Psoas muscle (tissue), 8 donors: ENCODE measurements around the gene TUBB8. TPM values are rescaled to one million over a fixed set of nuclear protein-coding genes. Genes with fewer than 3 reads are reported as not detected.

Experiments
- ATAC-seq, 4 donors: fragments of 200-7000 bp; cut with Tn5 transposase; one replicate each; pipeline ENCODE4 v1.9.1; 2020; ENCODE audit warnings: moderate library complexity in 3 of 4, mild to moderate bottlenecking in 2 of 4
- DNase-seq, 2 donors: peaks; one replicate each; pipeline ENCODE4 v3.0.0-alpha.2; 2020
- H3K27ac ChIP-seq: fragments of 200-600 bp; one replicate; pipeline ENCODE4 v1.8.0; 2022
- H3K27me3 ChIP-seq, 3 donors: fragments of 200-600 bp in 1 of 3; one replicate each; pipeline versions ENCODE4 v1.6.1 to v1.8.0; 2013 to 2022; ENCODE audit warnings: low read length in 2 of 3, mild to moderate bottlenecking in 2 of 3, moderate library complexity in 1 of 3; ENCODE audit not compliant: insufficient read depth in 3 of 3
- H3K36me3 ChIP-seq, 2 donors: fragments of 200-600 bp in 1 of 2; one replicate each; pipeline versions ENCODE4 v1.6.1 to v1.8.0; 2013 to 2022; ENCODE audit warnings: low read depth in 1 of 2, mild to moderate bottlenecking in 1 of 2, moderate library complexity in 1 of 2; ENCODE audit not compliant: insufficient read depth in 1 of 2
- H3K4me1 ChIP-seq: fragments of 200-600 bp; one replicate; pipeline ENCODE4 v1.8.0; 2022
- H3K4me3 ChIP-seq: fragments of 200-600 bp; one replicate; pipeline ENCODE4 v1.8.0; 2022; ENCODE audit warnings: mild to moderate bottlenecking
- H3K9me3 ChIP-seq: fragments of 200-600 bp; one replicate; pipeline ENCODE4 v1.8.0; 2022
- WGBS, 3 donors: extraction: QIAGEN DNeasy Blood & Tissue Kit; methylation state at CpG; one replicate each; pipeline versions ENCODE4 v1.1.6 to v1.1.7; 2013; 5-methylcytosine and 5-hydroxymethylcytosine counted together
- intact Hi-C, 2 donors: fragments of 100-400 bp; cut with DNase I; formaldehyde crosslinking; loops; one replicate each; pipeline versions ENCODE4 v1.11.0 to v1.14.2; 2022
- polyA plus RNA-seq, 3 donors: library from polyadenylated mRNA; stranded (reverse); fragments of 200-250 nt; gene quantifications; one replicate each; pipeline ENCODE4 v1.2.3, GENCODE V29; 2013
- total RNA-seq, 4 donors: library from RNA; stranded (reverse); fragmentation: NEBNext Ultra II Directional in 2 of 4; extraction: Animal tissue kit (Norgen Biotek cat#: 25700) in 2 of 4; gene quantifications; one replicate each; pipeline versions ENCODE4 v1.2.1 to v1.2.4, GENCODE V29; 2021 to 2023
- TF ChIP-seq, protein P1 (sequence below): fragments of 200-600 bp; IDR thresholded peaks from one replicate; pipeline ENCODE4 v1.8.0; 2022; ENCODE audit warnings: antibody characterized with exemption
- donor health status: healthy with polysubstance abuse.
- donor health status: DM: no; HTN: no; CAD: no; lungs with moderate emphysema.
- donor health status: Bipolar disorder and iron deficiency.
- donor health status: healthy.
- donor health status: DM: yes; HTN: yes; CAD: no.
- donor health status: DM: no; HTN: no; CAD: no.
- donor health status: DM: no; HTN: no; CAD: no.
- donor health status: DM: yes; HTN: yes; CAD: no.

Gene TUBB8
- total and polyA plus RNA-seq, 7 donors: 0.06 to 0.07 TPM; not detected in 5

DNA sequence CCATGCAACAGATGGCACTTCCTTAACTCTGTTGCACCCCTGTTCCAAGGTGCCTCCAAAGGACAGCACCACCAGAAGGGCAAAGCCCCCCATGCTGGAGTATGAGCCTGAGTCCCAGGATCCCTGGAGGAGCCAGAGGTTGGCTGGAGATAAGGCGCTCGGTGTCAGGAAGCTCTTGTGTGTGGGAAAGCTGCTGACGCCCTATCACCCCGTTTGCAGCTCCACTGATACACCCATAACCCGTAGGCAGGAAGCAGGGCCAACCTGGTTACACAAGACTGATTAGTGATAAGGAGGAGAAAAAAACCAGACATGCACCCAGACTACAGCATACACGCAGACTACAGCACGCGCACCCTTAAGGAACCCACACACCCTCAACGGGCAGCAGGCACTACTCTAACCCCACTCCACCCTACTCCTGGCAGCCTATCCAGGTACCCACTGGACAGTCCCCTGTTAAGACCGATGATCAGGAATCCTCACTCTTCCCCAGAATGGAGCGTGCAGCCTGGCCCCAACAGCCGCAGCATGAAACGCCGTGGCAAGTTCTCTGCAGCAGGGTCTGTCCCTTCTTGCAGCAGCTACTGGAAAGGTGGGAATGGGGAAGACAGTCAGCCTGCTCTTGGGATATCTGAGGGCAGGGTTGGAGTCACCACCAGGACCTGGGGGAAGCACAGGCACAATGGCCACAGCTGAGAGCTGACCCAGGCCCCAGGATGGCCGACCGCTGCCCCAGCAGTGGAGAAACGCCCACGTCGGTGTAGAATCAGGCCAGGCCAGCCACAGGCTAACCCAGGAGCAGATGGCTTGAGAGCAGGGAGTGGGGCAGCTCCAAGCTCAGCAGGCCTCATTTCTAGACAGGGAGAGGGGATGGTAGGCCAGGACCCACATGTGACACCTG, 38.3 kb upstream of the TUBB8 start:
- no peak for ATAC-seq
- 84 to 85% (median 84%) methylated on average over 19 of the region's 19 CpGs for WGBS, 3 donors

DNA sequence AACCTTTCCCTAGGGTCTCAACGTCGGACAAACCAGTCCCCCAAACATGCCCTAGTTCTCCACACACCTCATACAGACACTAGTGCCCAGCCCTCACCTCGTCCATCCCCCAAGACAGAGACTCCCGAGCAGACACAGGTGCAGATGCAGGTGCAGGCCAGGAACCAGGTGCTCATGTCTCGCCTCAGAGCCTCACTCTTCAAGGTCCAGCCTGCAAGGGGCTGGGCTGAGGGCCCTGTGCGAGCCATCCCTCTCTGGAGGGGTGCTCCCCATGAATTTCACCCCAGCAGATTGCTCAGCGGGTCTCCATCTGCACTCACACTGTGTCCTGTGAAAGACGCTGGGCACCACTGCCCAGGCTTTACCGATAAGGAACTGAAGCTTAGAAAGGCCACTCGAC, 36.9 kb upstream of the TUBB8 start:
- intact Hi-C loops: no loop called here
- Histone ChIP-seq H3K27ac (no peak overlapping the region), H3K4me1 (no peaks in the 10 kb centered on the region), H3K36me3 (no peaks in the 10 kb centered on the region), H3K27me3 (no peaks in the 10 kb centered on the region), H3K4me3 (no peak overlapping the region), H3K9me3 (no peaks in the 10 kb centered on the region)
- ATAC-seq (no peak), DNase-seq (no peak)
- TF ChIP-seq, protein P1, sequence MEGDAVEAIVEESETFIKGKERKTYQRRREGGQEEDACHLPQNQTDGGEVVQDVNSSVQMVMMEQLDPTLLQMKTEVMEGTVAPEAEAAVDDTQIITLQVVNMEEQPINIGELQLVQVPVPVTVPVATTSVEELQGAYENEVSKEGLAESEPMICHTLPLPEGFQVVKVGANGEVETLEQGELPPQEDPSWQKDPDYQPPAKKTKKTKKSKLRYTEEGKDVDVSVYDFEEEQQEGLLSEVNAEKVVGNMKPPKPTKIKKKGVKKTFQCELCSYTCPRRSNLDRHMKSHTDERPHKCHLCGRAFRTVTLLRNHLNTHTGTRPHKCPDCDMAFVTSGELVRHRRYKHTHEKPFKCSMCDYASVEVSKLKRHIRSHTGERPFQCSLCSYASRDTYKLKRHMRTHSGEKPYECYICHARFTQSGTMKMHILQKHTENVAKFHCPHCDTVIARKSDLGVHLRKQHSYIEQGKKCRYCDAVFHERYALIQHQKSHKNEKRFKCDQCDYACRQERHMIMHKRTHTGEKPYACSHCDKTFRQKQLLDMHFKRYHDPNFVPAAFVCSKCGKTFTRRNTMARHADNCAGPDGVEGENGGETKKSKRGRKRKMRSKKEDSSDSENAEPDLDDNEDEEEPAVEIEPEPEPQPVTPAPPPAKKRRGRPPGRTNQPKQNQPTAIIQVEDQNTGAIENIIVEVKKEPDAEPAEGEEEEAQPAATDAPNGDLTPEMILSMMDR: no peak
- WGBS, 3 donors: 78 to 86% (median 85%) methylated on average over 7 to 10 of the region's 10 CpGs

More for the DNA sequence above, 38.3 kb upstream of the TUBB8 start:
- no peaks in the 10 kb centered on the region for H3K27me3 ChIP-seq
- no peaks in the 10 kb centered on the region for H3K36me3 ChIP-seq
- intact Hi-C loops: no loop called here
- DNase-seq: no peak
- no peaks in the 10 kb centered on the region for H3K9me3 ChIP-seq
- H3K4me1 ChIP-seq: no peaks in the 10 kb centered on the region
- TF ChIP-seq, protein P1: no peak
- H3K27ac ChIP-seq: no peak overlapping the region
- H3K4me3 ChIP-seq: no peak overlapping the region

DNA sequence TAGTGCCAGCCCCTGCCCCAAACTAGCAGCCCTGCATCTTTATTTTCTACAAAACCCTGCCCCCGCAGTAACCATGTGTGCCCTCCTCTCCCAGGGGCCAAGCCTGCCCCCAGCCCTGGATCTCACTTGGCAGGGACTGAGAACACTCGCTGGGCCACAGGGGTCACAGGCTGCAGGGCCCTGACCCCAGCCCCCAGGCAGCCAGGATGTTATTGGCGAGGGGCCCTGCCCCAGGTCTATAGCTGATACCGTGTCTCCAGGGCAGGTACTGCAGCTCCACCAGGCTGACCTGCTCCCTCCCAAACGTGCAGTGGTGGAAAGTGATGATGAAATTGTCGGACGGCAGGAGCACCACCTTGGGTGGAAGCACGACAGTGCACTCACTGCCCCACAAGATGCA, 35.9 kb upstream of the TUBB8 start:
- no peaks in the 10 kb centered on the region for H3K4me1 ChIP-seq
- WGBS, 3 donors: 69 to 74% (median 72%) methylated on average over 8 of the region's 8 CpGs
- intact Hi-C loops: no loop called here
- no peaks in the 10 kb centered on the region for H3K9me3 ChIP-seq
- TF ChIP-seq, protein P1: no peak
- H3K27ac ChIP-seq: no peak overlapping the region
- no peaks in the 10 kb centered on the region for H3K27me3 ChIP-seq
- ATAC-seq (no peak), DNase-seq (no peak)
- no peak overlapping the region for H3K4me3 ChIP-seq
- no peaks in the 10 kb centered on the region for H3K36me3 ChIP-seq

DNA sequence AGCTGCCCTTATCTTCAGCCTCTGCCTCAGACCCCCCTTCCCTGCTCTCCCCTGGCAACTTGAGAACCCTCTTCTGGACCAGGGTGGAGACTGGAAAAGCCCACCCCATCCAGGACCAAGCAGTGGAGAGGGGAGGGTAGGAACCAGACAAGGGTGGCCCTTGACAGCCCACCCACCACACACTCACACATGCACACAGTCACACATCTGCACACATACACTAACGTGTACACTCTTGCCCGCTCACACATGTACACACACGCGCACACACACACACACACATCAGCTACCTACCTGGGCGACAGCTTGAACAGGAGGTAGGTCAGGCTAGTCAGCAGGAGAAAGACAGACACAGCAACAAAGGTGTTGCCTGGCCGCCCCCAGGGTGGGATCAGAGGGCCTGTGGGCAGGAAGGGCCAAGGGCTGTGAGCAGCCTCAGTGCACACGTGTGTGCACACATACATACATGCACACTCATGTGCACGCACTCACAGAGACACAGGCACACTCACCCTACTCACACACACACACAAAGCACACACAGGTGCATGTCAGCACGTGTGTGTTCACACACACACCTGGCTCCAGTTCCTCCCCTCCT, 34.9 kb upstream of the TUBB8 start:
- no peaks in the 10 kb centered on the region for H3K27me3 ChIP-seq
- no peaks in the 10 kb centered on the region for H3K9me3 ChIP-seq
- H3K27ac ChIP-seq: no peak overlapping the region
- ATAC-seq (no peak), DNase-seq (no peak)
- intact Hi-C loops: no loop called here
- H3K4me3 ChIP-seq: no peak overlapping the region
- TF ChIP-seq, protein P1: no peak
- no peaks in the 10 kb centered on the region for H3K4me1 ChIP-seq
- 83 to 85% (median 83%) methylated on average over 9 of the region's 9 CpGs for WGBS, 3 donors
- no peaks in the 10 kb centered on the region for H3K36me3 ChIP-seq
